Common myeloid progenitor, CD34-positive (primary cell): ENCODE results near the gene SLC36A4.
A peak's percentile ranks its signal among the peaks of the same experiment; 100 is the strongest.

Source experiments
- CTCF ChIA-PET: fragments of 350-600 bp; sonication (Branson Sonifier 250); formaldehyde crosslinking; loops from one replicate; lab custom pipeline; 2021; ENCODE audit warnings: antibody characterized with exemption; lab: Charles Lee
- POLR2A ChIA-PET: fragments of 350-600 bp; sonication (Branson Sonifier 250); formaldehyde crosslinking; loops from one replicate; lab custom pipeline; 2021; ENCODE audit warnings: antibody characterized with exemption; lab: Charles Lee
- DNase-seq, 3 donors: peaks; one replicate each; pipeline versions ENCODE4 v3.0.0 to v3.0.0-alpha.2; 2013
- H3K27ac ChIP-seq, 2 experiments: 1 replicate in 1 of 2; 2 replicates in 1 of 2; pipeline ENCODE4 v1.7.0; 2013; ENCODE audit warnings: inconsistent platforms in 2 of 2, low read length in 2 of 2, mild to moderate bottlenecking in 2 of 2, low read depth in 1 of 2, moderate library complexity in 1 of 2; ENCODE audit not compliant: severe bottlenecking in 2 of 2, insufficient read depth in 1 of 2, poor library complexity in 1 of 2
- H3K27me3 ChIP-seq, 5 experiments: replicated peaks in 2 of 5; 1 replicate in 3 of 5; 2 replicates in 2 of 5; pipeline versions ENCODE4 v1.6.1 to v1.7.0; 2013; ENCODE audit warnings: low read length in 4 of 5, mild to moderate bottlenecking in 2 of 5, moderate library complexity in 2 of 5, inconsistent platforms in 1 of 5; ENCODE audit not compliant: insufficient read depth in 5 of 5, control insufficient read depth in 4 of 5
- H3K36me3 ChIP-seq, 4 experiments: 1 replicate in 2 of 4; 2 replicates in 2 of 4; pipeline versions ENCODE4 v1.6.1 to v1.7.0; 2013; ENCODE audit warnings: low read length in 3 of 4, control low read depth in 1 of 4, mild to moderate bottlenecking in 1 of 4; ENCODE audit not compliant: control insufficient read depth in 4 of 4, insufficient read depth in 4 of 4
- H3K4me1 ChIP-seq, 4 experiments: 1 replicate in 3 of 4; 2 replicates in 1 of 4; pipeline versions ENCODE4 v1.6.1 to v1.7.1; 2013; ENCODE audit warnings: low read length in 3 of 4, mild to moderate bottlenecking in 3 of 4, control low read depth in 1 of 4, inconsistent platforms in 1 of 4, moderate library complexity in 1 of 4; ENCODE audit not compliant: control insufficient read depth in 4 of 4, insufficient read depth in 4 of 4; ENCODE audit errors: control extremely low read depth in 1 of 4
- H3K4me3 ChIP-seq, 7 experiments: 1 replicate in 4 of 7; 2 replicates in 3 of 7; pipeline versions ENCODE4 v1.5.1 to v1.7.0; 2013; ENCODE audit warnings: mild to moderate bottlenecking in 7 of 7, low read length in 6 of 7, moderate library complexity in 6 of 7, inconsistent platforms in 2 of 7, low read depth in 2 of 7, control low read depth in 1 of 7; ENCODE audit not compliant: insufficient read depth in 4 of 7, control insufficient read depth in 1 of 7; ENCODE audit errors: extremely low read depth in 1 of 7
- H3K9me3 ChIP-seq, 5 experiments: 1 replicate in 4 of 5; 2 replicates in 1 of 5; pipeline versions ENCODE4 v1.6.1 to v1.7.1; 2013; ENCODE audit warnings: low read length in 4 of 5, mild to moderate bottlenecking in 2 of 5, inconsistent platforms in 1 of 5, low read depth in 1 of 5, moderate library complexity in 1 of 5; ENCODE audit not compliant: control insufficient read depth in 4 of 5, insufficient read depth in 2 of 5; ENCODE audit errors: control extremely low read depth in 1 of 5
- WGBS: methylation state at CpG from one replicate; pipeline ENCODE4 v1.1.5; 2013; ENCODE audit not compliant: insufficient coverage; 5-methylcytosine and 5-hydroxymethylcytosine counted together

SLC36A4 gene

GRCh38 chr11:93213622-93214021 lies 15.8 kb upstream of the SLC36A4 start:
- CTCF ChIA-PET, result interaction anchor here (1.3 kb wide), 1 partner anchor 14 kb away, joined by 3 read pairs; no protein-coding TSS in a partner anchor
- POLR2A ChIA-PET, result no interaction called here

GRCh38 chr11:93212094-93212493 lies 14.3 kb upstream of the SLC36A4 start:
- H3K4me1 ChIP-seq, result no peaks in the 10 kb centered on the region
- 100% methylated on average over 1 of the region's 4 CpGs for WGBS
- no peak for DNase-seq
- H3K9me3 ChIP-seq, result peaks cover 0 to 21% (median 8%) of the 10 kb centered on the region in 5 experiments
- H3K4me3 ChIP-seq, result no peak overlapping the region
- POLR2A ChIA-PET, result no interaction called here
- H3K27ac ChIP-seq, result no peak overlapping the region
- CTCF ChIA-PET, result interaction anchor here (0.7 to 1.0 kb wide), 3 partner anchors 14 to 270 kb away, joined by 3 to 4 read pairs (median 4); partner anchors contain the start of gene SLC36A4
- no peaks in the 10 kb centered on the region for H3K36me3 ChIP-seq
- H3K27me3 ChIP-seq, result no peaks in the 10 kb centered on the region

More at GRCh38 chr11:93213622-93214021, 15.8 kb upstream of the SLC36A4 start:
- H3K27ac ChIP-seq, result no peak overlapping the region
- DNase-seq, result no peak
- no peak overlapping the region for H3K4me3 ChIP-seq
- no peaks in the 10 kb centered on the region for H3K36me3 ChIP-seq
- peaks cover 0 to 12% (median 2%) of the 10 kb centered on the region in 5 experiments for H3K9me3 ChIP-seq
- no peaks in the 10 kb centered on the region for H3K27me3 ChIP-seq
- H3K4me1 ChIP-seq, result no peaks in the 10 kb centered on the region

- CTCF ChIA-PET, result interaction anchor here (0.5 kb wide), 1 partner anchor 706 kb away, joined by 3 read pairs; no protein-coding TSS in a partner anchor
- H3K9me3 ChIP-seq, result peaks cover 0 to 21% (median 8%) of the 10 kb centered on the region in 5 experiments
- WGBS, result no CpG with 5 or more reads among the region's 2 CpGs
Measured at GRCh38 chr11:93209466-93209865, 11.7 kb upstream of the SLC36A4 start.

GRCh38 chr11:93208663-93209270 lies 11.0 kb upstream of the SLC36A4 start:
- Histone ChIP-seq H3K4me1 (no peaks in the 10 kb centered on the region), H3K36me3 (no peaks in the 10 kb centered on the region), H3K27ac (no peak overlapping the region), H3K4me3 (no peak overlapping the region), H3K27me3 (peaks cover 0 to 2% (median 0%) of the 10 kb centered on the region in 5 experiments), H3K9me3 (peaks cover 0 to 21% (median 8%) of the 10 kb centered on the region in 5 experiments)
- WGBS, result no CpG with 5 or more reads among the region's 1 CpG
- CTCF ChIA-PET, result interaction anchor here (0.5 kb wide), 1 partner anchor 707 kb away, joined by 3 read pairs; no protein-coding TSS in a partner anchor
- no peak for DNase-seq
- POLR2A ChIA-PET, result no interaction called here

More at GRCh38 chr11:93209466-93209865, 11.7 kb upstream of the SLC36A4 start:
- peaks cover 0 to 2% (median 0%) of the 10 kb centered on the region in 5 experiments for H3K27me3 ChIP-seq
- POLR2A ChIA-PET, result no interaction called here
- no peak overlapping the region for H3K27ac ChIP-seq
- no peak overlapping the region for H3K4me3 ChIP-seq
- DNase-seq, result no peak
- H3K4me1 ChIP-seq, result no peaks in the 10 kb centered on the region
- no peaks in the 10 kb centered on the region for H3K36me3 ChIP-seq

- no peak for DNase-seq
- peaks cover 0 to 2% (median 0%) of the 10 kb centered on the region in 5 experiments for H3K27me3 ChIP-seq
- ChIA-PET CTCF (no interaction called here), POLR2A (no interaction called here)
- no peak overlapping the region for H3K27ac ChIP-seq
- H3K4me1 ChIP-seq, result peaks cover 6 to 17% (median 12%) of the 10 kb centered on the region in 4 experiments
- H3K4me3 ChIP-seq, result no peak overlapping the region
- no CpG with 5 or more reads among the region's 1 CpG for WGBS
- no peaks in the 10 kb centered on the region for H3K36me3 ChIP-seq
- H3K9me3 ChIP-seq, result no peaks in the 10 kb centered on the region
Measured at GRCh38 chr11:93199616-93200015, 1.8 kb upstream of the SLC36A4 start.

- WGBS, result 6% methylated on average over 7 of the region's 14 CpGs
- peak overlapping the region; percentile 69 to 94 (median 84) for H3K4me3 ChIP-seq
- CTCF ChIA-PET, result interaction anchor here (1.1 to 1.6 kb wide), 2 partner anchors 11 to 14 kb away, joined by 3 to 4 read pairs; no protein-coding TSS in a partner anchor
- peaks cover 6 to 23% (median 14%) of the 10 kb centered on the region in 4 experiments for H3K4me1 ChIP-seq
- H3K27ac ChIP-seq, result peak overlapping the region; percentile 91 to 96
- H3K27me3 ChIP-seq, result peaks cover 0 to 2% (median 0%) of the 10 kb centered on the region in 5 experiments
- H3K9me3 ChIP-seq, result no peaks in the 10 kb centered on the region
- no peaks in the 10 kb centered on the region for H3K36me3 ChIP-seq
- POLR2A ChIA-PET, result interaction anchor here (0.6 to 0.8 kb wide), 2 partner anchors 267 to 586 kb away, joined by 3 read pairs; partner anchors contain the start of gene MED17
- peak in 2 of 3 donors; percentile 58 to 69 for DNase-seq
Measured at GRCh38 chr11:93198215-93198845, 539 bp upstream of the SLC36A4 start.
